Subcutaneous adipose tissue (tissue), 4 donors: ENCODE data around the gene GAREM1. TPM values are rescaled to one million over a fixed set of nuclear protein-coding genes. Genes with fewer than 3 reads are reported as not detected.

Experiments used
- CTCF ChIP-seq: fragments of 450-650 bp; IDR thresholded peaks from one replicate; pipeline ENCODE4 v1.5.1; 2016; ENCODE audit warnings: low read depth, mild to moderate bottlenecking, control low read depth, antibody characterized with exemption, moderate library complexity
- total RNA-seq, 4 donors: library from RNA; depleted of rRNA; stranded (reverse); fragments of >200 nt; gene quantifications; one replicate each; pipeline ENCODE4 v1.1.0, GENCODE V29; 2016

Gene GAREM1
- total RNA-seq, 4 donors from 2014 or later = 12.6 to 40.9 (median 18.3) TPM

DNA sequence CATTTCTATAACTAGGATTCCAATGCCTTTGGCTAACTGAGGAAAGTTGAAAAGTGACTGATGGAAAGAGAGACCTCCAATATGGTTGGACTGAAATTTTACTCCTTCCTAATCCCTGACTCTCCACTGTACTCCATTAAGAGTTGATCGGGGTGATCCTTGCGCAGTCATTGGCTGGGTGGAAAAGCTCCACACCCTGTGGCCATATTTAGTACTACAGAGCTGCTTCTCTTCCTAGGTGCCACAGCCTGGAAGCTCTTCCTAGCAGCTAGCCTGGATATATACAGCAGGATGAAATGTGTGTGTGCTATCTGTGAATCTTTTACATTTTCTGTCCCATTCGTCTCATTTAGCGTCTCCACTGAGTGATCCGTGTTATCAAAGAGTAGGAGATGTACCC, 209.7 kb downstream of the GAREM1 start:
- no peak for TF ChIP-seq CTCF

GRCh38 chr18:32259553-32259952, 211.1 kb downstream of the GAREM1 start:
- TF ChIP-seq CTCF = no peak

DNA sequence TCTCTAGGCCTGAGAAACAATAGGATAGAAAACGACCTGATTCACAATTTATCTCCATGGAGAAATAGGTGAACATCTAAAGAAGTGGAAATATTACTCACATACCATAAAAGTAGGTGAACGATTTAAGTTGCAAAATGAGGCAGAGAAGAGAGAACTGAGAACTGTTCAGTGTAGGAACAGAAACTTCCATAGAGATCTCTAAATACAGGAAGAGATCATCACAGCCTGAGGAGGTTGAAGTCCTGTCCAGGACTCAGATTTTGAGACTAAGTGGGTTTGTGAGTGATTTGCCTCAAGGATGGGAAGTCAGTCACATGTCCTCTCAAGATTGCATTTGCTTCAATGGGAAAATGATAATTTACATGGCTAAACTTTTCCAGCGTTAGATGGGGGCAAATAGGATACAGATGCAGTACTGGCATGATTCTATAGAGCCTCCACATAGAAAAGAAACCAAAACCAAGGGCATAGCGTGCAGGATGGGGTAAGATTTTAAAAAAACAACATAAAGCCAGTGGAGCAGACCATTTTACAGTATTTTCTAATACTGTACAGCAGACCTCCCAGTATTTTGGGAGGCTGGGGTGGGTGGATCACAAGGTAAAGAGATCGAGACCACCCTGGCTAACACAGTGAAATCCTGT, 212.0 kb downstream of the GAREM1 start:
- TF ChIP-seq CTCF = no peak

DNA sequence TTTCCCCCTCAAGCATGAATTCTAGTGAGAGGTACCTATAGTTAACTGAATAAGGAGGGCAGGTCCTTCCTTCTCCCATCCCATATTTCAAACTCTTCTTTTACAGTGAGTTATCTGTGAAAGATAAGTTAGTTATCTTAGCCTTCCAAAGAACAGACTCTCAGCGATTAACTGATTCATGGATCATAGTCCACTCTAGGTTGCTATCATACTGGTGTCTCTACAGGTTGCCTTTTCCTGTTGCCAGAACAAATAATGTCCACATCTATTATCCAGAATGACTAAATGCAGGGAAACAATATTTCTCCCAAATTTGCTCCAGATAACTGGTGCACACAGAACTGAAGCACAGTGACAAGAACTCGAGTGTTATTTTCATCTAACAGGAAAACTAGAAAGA, 212.5 kb downstream of the GAREM1 start:
- no peak for TF ChIP-seq CTCF

DNA sequence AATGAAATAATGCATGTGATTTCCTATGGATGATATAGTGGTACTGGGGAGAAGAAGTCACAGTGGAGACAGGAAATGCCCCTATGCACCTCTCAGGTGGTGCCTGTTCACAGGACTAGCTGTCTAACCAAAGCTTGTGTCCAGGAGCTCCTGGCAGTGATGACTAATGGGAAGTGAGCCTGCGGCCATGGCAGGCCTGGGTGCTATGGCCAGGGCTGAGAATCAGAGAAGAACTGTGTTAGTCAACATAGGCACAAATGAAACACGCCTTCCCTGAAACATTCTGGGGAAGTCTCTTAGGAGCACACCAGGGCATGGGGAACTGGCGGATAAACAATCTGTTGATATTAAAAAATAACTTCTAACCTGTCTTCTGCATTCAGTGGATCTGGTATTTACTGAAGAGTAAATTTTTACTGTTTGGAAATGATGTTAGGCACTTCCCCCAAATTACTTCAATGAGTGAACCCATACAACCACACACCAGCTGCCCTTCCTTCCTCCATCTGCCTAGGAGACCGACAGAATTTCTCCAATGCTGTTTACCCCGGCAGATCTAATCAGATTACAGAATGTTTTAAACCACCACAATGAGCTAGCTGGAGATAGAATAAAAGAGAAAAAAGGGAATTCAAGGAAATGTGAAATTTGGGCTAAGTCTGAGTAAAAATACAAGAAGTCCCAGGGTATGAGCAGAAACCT, 213.4 kb downstream of the GAREM1 start:
- TF ChIP-seq CTCF = no peak

GRCh38 chr18:32255570-32255969, 215.1 kb downstream of the GAREM1 start:
- no peak for TF ChIP-seq CTCF

DNA sequence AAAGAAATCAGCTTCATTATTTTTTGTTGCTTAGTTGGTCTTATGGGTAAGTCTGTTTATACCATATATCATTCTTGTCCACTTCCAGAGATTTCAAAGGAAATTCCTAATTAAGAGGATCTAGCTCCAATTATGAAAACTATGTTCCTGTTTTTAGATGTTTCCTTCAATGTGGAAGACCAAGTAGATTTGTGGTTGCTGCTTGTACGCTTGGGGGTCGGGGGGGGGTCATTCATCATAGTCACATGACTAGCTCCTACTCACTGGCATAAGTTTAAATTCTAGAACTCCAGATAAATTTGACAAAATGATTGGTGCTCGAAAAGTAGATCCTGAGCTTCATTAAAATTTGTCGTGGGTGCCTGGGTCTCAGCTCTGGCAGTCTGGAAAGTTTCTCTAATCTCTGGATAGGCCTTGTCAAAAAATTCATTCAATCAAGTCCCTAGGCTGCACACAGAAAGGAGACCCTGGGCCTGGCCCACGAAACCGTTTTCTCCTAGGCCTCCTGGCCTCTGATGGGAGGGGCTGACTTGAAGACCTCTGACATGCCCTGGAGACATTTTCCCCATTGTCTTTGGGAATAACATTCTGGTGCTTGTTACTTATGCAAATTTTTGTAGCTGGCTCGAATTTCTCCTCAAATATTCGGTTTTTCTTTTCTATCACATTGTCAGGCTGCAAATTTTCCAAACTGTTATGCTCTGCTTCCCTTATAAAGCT, 218.4 kb downstream of the GAREM1 start:
- no peak for TF ChIP-seq CTCF
